Muscle layer of duodenum (tissue), 2 donors: ENCODE results near the gene IL1RAPL2.

Experiments
- H3K27ac ChIP-seq: one replicate; pipeline ENCODE4 v1.7.0; 2013; ENCODE audit warnings: mild to moderate bottlenecking, low read length
- H3K27me3 ChIP-seq: one replicate; pipeline ENCODE4 v1.7.0; 2013; ENCODE audit warnings: low read depth, mild to moderate bottlenecking, control low read depth, low read length
- H3K36me3 ChIP-seq, 2 donors: one replicate each; pipeline ENCODE4 v1.7.0; 2013; ENCODE audit warnings: low read length in 2 of 2, control low read depth in 1 of 2, mild to moderate bottlenecking in 1 of 2; ENCODE audit not compliant: insufficient read depth in 2 of 2, control insufficient read depth in 1 of 2
- H3K4me1 ChIP-seq, 2 donors: one replicate each; pipeline ENCODE4 v1.7.0; 2013; ENCODE audit warnings: low read length in 2 of 2, mild to moderate bottlenecking in 2 of 2, control low read depth in 1 of 2, moderate library complexity in 1 of 2; ENCODE audit not compliant: insufficient read depth in 2 of 2, control insufficient read depth in 1 of 2
- H3K4me3 ChIP-seq, 2 donors: one replicate each; pipeline ENCODE4 v1.7.0; 2013; ENCODE audit warnings: low read length in 2 of 2, low read depth in 1 of 2, mild to moderate bottlenecking in 1 of 2
- H3K9me3 ChIP-seq, 2 donors: one replicate each; pipeline ENCODE4 v1.7.0; 2013; ENCODE audit warnings: low read length in 2 of 2, control low read depth in 1 of 2, mild to moderate bottlenecking in 1 of 2; ENCODE audit not compliant: control insufficient read depth in 1 of 2
- donor health status: healthy.

Gene IL1RAPL2

GRCh38 chrX:105610411-105610810 is 1044.4 kb downstream of the IL1RAPL2 start:
- no peaks in the 10 kb centered on the region for H3K36me3 ChIP-seq
- H3K27ac ChIP-seq = no peak overlapping the region
- H3K9me3 ChIP-seq = no peaks in the 10 kb centered on the region
- no peaks in the 10 kb centered on the region for H3K4me1 ChIP-seq
- H3K27me3 ChIP-seq = no peaks in the 10 kb centered on the region
- H3K4me3 ChIP-seq = no peak overlapping the region

GRCh38 chrX:105618393-105619101 is 1052.5 kb downstream of the IL1RAPL2 start:
- no peaks in the 10 kb centered on the region for H3K4me1 ChIP-seq
- no peaks in the 10 kb centered on the region for H3K27me3 ChIP-seq
- H3K27ac ChIP-seq = no peak overlapping the region
- H3K36me3 ChIP-seq = no peaks in the 10 kb centered on the region
- H3K9me3 ChIP-seq = no peaks in the 10 kb centered on the region
- no peak overlapping the region for H3K4me3 ChIP-seq

- Histone ChIP-seq H3K9me3 (no peaks in the 10 kb centered on the region), H3K27ac (no peak overlapping the region), H3K36me3 (no peaks in the 10 kb centered on the region), H3K27me3 (no peaks in the 10 kb centered on the region), H3K4me1 (no peaks in the 10 kb centered on the region), H3K4me3 (no peak overlapping the region)
Measured at GRCh38 chrX:105634180-105634579, 1068.2 kb downstream of the IL1RAPL2 start.

- Histone ChIP-seq H3K27ac (no peak overlapping the region), H3K4me3 (no peak overlapping the region), H3K36me3 (no peaks in the 10 kb centered on the region), H3K27me3 (no peaks in the 10 kb centered on the region), H3K4me1 (no peaks in the 10 kb centered on the region), H3K9me3 (no peaks in the 10 kb centered on the region)
Measured at GRCh38 chrX:105635794-105636193, 1069.8 kb downstream of the IL1RAPL2 start.

- H3K4me1 ChIP-seq = no peaks in the 10 kb centered on the region
- no peak overlapping the region for H3K27ac ChIP-seq
- no peak overlapping the region for H3K4me3 ChIP-seq
- no peaks in the 10 kb centered on the region for H3K27me3 ChIP-seq
- H3K9me3 ChIP-seq = no peaks in the 10 kb centered on the region
- no peaks in the 10 kb centered on the region for H3K36me3 ChIP-seq
Measured at GRCh38 chrX:105636667-105637066, 1070.7 kb downstream of the IL1RAPL2 start.

- Histone ChIP-seq H3K4me1 (no peaks in the 10 kb centered on the region), H3K4me3 (no peak overlapping the region), H3K9me3 (no peaks in the 10 kb centered on the region), H3K36me3 (no peaks in the 10 kb centered on the region), H3K27me3 (no peaks in the 10 kb centered on the region), H3K27ac (no peak overlapping the region)
Measured at GRCh38 chrX:105645667-105646357, 1079.8 kb downstream of the IL1RAPL2 start.

- Histone ChIP-seq H3K36me3 (no peaks in the 10 kb centered on the region), H3K27ac (no peak overlapping the region), H3K27me3 (no peaks in the 10 kb centered on the region), H3K4me1 (no peaks in the 10 kb centered on the region), H3K4me3 (no peak overlapping the region), H3K9me3 (no peaks in the 10 kb centered on the region)
Measured at GRCh38 chrX:105646592-105647372, 1080.8 kb downstream of the IL1RAPL2 start.

- Histone ChIP-seq H3K4me3 (no peak overlapping the region), H3K27me3 (no peaks in the 10 kb centered on the region), H3K36me3 (no peaks in the 10 kb centered on the region), H3K9me3 (no peaks in the 10 kb centered on the region), H3K4me1 (no peaks in the 10 kb centered on the region), H3K27ac (no peak overlapping the region)
Measured at GRCh38 chrX:105647749-105648148, 1081.8 kb downstream of the IL1RAPL2 start.

GRCh38 chrX:105648732-105649131 is 1082.7 kb downstream of the IL1RAPL2 start:
- Histone ChIP-seq H3K4me3 (no peak overlapping the region), H3K27me3 (no peaks in the 10 kb centered on the region), H3K4me1 (no peaks in the 10 kb centered on the region), H3K27ac (no peak overlapping the region), H3K36me3 (no peaks in the 10 kb centered on the region), H3K9me3 (no peaks in the 10 kb centered on the region)

GRCh38 chrX:105650577-105650976 is 1084.6 kb downstream of the IL1RAPL2 start:
- H3K36me3 ChIP-seq = no peaks in the 10 kb centered on the region
- no peak overlapping the region for H3K4me3 ChIP-seq
- no peaks in the 10 kb centered on the region for H3K27me3 ChIP-seq
- no peaks in the 10 kb centered on the region for H3K9me3 ChIP-seq
- H3K4me1 ChIP-seq = no peaks in the 10 kb centered on the region
- no peak overlapping the region for H3K27ac ChIP-seq

GRCh38 chrX:105650986-105651385 is 1085.0 kb downstream of the IL1RAPL2 start:
- no peak overlapping the region for H3K27ac ChIP-seq
- no peaks in the 10 kb centered on the region for H3K4me1 ChIP-seq
- H3K27me3 ChIP-seq = no peaks in the 10 kb centered on the region
- no peak overlapping the region for H3K4me3 ChIP-seq
- H3K9me3 ChIP-seq = no peaks in the 10 kb centered on the region
- no peaks in the 10 kb centered on the region for H3K36me3 ChIP-seq
